RKO (cell line): ENCODE data around the gene GRK6.
"Not testable (repeated sequence)": the region's sequence is repeated elsewhere in the genome, so short reads cannot be mapped to it uniquely, and the experiment has no call there.

Source experiments
- DNase-seq: peaks from one replicate; pipeline ENCODE4 v3.0.0-alpha.2; 2016; ENCODE audit warnings: low spot score

Gene GRK6

DNA sequence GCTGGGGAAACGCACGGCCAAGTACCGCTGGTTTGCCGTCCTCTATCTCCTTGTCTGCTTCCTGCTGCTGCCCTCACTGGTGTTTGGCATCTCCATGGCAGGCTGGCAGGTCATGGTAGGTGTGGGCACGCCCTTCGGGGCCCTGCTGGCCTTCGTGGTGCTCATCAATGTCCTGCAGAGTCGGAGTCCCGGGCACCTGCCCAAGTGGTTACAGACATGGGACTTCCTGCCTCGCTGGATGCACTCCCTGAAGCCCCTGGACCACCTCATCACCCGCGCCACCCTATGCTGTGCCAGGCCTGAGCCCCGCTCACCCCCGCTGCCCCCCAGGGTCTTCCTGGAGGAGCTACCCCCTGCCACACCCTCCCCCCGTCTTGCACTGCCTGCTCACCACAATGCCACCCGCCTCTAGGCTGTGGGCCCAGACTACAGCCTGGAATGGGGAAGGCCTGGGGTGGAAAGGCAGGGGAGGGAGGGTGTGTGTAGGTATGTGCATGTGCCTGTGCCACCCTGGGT is 28.5 kb upstream of the GRK6 start:
- no peak for DNase-seq

DNA sequence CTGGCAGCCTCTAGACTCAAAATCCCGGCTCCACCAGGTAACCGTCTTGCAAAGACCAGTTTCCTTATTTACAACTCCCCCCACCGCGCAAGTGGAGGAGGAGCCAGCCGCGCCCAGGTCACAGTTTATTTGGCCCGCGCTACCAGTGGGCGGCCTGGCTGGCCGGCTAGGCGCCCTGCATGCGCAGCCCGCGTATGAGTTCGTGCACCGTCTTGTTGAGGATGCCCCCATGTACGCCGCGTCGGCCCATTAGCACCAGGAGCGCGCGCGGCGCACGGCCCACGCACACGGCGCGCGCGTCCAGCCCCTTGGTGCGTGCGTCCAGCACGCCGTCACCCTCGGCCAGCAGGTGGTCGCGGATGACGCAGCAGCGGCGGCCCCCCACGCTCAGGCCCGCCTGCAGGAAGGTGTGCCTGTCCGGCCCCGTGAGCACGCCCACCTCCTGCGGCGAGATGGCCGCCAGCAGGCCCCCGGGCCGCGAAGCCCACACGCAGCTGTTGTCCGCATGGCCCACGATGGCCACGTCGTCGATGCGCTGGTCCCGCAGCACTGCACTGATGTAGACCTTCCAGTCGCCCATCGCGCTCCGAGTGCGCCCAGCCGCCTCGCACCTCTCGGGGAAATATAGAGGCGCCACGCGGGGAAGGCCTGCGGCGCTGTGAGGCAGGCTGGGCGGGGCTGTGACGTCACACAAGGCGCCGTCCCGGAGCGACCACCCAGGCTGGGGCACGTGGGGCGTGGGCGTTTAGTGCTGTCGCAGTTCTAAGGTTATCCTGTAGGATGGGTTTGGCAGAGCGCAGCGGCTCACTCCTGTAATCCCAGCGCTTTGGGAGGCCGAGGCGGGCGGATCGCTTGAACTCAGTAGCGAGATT is 26.2 kb upstream of the GRK6 start, which contains the start of gene PFN3:
TSS of gene PFN3 (minus strand) at position 665 of the 872 bp plus-strand sequence. CDS start at position 580, 85 bp downstream.
- DNase-seq = no peak

DNA sequence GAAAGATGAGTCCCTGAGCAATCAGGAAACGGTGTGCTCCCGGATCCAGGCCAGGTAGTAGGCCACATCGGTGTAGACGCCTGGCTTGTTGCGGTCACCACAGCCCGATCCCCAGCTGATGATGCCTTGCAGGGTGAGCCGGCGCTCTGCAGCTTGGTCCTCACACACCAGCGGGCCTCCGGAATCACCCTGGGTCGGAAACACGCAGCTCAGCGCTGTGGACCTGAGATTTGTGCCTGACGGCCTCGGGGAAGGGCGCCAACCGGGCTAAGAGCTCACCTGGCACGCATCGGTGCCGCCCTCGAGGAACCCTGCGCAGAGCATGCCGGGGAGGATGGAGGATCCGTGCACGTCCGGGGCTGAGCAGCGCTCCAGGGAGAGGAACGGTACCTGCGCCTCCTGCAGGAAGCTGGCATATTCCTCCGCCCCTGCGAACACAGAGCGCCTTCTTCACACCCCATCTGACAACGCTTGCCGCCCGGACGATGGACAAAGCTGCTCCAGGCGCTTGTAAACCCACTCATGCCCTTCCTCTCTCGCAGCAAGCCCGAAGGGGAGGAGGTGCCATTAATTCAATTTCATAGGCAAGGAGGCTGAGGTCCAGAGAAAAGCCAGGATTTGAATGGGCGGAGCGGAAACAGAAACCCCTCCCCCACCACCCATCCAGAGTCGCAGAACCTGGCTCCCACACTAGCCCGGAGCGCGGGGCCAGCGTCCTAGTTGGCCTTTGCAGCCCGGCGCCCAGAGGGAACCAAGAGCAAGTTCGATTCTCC is 24.0 kb upstream of the GRK6 start:
- peak; percentile 64 for DNase-seq

DNA sequence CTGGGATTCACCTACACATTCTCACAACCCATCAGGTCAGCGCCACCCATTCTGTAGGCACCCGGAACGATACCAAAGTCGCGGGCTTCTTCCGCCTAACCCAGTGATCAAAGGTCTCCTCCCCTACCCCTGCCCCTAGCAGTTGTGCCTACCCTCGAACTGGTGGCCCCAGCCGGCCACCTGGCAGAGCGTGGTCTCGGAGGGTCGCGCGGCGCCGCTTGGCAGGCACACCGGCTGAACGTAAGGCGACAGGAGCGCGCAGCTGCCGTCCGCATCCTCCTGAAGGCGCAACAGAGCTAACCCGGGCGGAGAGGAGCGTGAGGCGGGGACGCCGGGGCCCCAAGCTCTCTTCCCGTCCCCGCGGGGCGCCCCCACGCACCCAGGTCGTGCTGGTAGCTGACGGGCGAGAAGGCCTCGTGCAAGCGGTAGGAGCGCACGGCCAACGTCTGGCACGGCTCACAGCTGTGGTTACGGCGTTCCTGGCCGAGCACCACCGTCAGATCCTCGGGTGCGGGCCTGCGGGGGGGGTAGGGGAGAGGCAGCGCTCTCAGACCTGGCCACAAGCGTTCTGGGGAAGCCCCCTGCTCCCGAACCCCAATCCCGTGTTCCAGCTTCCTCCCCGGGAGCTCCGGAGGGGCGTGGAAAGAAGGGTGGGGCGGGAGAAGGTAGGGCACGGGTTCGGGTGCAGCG is 23.2 kb upstream of the GRK6 start:
- DNase-seq = peak; percentile 68

DNA sequence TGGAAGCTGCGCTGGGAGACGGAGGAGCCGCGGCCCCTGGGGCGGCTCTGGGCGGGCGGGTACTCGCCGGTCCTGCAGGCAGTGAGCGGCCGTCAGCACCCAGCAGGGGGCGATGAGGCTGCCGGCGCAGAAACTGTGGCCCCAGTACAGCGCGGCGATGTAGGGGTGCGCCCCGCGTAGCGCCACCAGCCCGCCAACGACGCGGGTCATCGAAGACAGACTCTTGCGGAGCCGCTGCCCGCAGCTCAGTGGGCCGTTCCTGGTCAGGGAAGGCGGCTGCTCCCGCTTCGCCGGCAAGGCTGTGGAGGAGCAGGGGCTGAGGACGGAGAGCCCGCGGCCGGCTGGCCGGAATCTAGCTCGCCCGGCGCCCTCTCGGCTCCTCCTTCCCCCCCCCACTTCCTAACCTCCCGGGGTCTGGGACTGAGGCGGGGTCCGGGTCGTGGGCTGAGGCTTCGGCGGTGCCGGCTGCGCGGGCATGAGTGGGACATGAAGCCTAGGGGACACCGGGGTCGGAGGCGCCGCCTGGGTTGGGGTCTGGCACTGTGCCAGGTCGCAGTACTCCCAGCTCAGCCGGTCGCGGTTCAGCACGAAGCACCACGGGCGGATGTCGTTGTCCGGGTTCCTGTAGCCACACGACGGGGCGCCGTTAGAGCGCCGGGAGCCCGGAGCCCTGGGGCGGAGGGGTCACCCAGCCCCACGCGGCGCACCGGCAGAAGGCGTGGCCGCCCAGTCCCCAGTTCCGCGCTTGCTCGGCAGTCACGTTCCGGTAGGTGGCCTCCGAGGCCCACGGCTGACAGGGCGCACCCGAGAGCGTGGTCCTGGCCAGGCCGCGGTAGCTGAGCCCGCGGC is 22.5 kb upstream of the GRK6 start:
- peak; percentile 86 for DNase-seq

DNA sequence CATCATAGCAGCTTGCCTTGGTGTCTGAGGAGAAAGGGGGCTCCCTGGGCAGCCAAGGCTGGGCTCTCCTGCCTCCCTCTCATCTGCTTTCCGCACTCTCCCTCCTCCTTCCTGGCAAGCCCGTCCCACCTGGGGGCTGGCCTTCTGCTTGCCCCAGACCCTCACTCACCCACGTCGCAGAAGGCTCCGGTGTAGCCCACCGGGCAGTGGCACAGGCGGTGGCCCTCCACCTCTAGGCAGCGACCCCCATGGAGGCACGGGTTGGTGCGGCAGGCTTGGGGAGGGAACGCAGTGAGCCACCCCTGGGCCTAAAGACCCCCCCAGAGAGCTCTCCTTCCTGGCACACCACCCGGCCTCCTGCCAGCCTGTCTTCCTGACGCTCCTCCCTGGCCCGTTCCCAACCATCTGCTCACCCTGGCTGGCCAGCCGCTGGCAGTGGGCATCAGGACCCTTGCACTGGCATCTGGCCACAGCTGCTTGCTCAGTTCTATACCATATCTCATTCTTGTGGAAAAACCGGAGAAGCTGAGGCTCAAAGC is 21.8 kb upstream of the GRK6 start:
- DNase-seq = no peak

DNA sequence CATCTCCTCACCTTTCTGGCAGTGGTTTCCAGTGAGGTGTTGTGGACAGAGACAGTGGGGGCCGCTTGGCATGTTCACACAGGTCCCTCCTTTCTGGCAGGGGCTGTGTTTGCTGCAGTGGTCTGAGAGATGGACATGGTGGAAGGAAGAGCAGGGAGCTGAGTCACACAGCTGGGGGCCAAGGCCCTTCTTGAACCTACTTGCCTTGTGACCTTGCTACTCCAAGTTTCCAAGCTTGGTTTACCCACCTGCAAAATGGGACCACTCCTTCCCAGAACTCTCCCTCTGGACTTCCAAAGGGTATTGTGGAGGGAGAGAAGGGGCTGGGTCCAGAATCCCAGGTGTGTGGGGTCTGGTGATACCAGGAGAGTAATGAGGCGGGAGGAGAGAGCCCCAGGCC is 21.2 kb upstream of the GRK6 start:
- no peak for DNase-seq

DNA sequence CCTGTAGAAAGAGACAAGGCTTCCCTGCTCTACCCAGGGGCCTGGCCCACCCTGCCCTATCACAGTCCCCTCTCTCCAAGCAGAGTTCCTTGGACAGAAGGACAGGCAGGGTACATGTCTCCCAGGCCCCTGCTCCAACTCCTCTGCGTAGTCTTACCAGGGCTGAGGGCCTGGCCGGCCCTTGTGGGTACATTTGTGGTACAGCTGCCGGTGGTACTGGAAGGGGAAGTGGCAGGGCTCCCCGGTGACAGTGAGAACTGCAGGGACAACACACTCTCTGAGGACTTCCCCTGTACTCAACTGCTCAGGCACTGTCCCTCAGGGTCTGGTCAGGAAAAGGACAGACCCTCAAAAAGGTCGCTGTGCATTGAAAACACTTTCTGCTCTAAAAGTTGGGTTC is 20.7 kb upstream of the GRK6 start:
- no peak for DNase-seq

DNA sequence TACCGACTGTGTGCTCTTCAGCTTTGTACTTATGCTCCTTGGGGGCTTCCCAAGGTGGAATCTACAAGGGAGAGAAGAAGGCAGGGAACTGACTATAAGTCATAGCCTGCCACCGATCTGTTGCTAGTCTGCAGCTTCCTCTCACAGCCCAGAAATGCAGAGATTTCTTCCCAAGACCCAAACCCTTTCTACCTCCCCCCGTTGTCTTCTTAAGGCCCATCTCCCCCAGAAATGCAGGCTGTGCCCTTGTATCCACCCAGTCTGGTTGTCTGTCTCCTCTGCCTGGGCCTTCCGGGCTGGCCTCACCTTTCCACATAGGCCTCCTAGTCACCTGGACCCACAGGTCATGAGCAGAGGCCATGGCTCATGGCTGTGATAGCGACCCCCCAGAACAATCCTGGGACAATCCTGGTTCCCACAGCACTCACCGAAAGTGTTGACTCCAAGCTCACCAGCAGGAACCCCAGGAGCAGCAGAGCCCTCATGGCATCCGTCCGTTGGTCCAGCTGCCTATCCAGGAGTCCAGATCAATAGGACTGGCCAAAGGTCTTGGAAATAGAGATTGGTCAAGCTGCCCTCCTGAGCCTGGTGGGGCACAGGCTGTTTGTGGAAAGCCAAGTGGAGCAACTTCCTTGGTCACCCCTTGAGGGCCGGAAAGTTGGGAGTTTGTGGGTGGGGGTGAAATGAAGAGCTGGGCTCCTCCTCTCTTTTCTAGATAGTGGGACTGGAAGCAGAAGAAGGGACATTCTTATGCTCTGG is 17.3 kb upstream of the GRK6 start, which contains the start of gene F12:
TSS of gene F12 (minus strand) at position 522 of the 759 bp plus-strand sequence. CDS start at position 485, 37 bp downstream.
- no peak for DNase-seq

DNA sequence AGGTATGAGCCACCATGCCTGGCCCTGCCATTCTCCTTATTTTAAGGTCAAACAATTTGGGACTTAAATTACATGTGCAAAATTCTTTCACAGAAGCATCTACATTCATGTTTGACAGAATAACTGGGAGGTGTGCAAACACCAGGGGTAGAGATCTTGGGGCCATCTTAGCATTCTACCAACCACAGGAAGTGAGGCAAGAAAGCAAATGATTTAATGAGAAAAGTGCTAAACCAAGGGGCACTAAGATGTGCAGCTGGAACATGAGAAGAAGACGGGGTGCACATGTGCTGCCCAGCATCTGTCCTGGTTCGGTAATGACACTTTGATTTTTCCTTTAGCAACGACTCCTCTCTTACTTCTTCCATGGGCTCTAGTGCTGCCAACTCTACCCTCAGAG is 15.9 kb upstream of the GRK6 start:
- no peak for DNase-seq

DNA sequence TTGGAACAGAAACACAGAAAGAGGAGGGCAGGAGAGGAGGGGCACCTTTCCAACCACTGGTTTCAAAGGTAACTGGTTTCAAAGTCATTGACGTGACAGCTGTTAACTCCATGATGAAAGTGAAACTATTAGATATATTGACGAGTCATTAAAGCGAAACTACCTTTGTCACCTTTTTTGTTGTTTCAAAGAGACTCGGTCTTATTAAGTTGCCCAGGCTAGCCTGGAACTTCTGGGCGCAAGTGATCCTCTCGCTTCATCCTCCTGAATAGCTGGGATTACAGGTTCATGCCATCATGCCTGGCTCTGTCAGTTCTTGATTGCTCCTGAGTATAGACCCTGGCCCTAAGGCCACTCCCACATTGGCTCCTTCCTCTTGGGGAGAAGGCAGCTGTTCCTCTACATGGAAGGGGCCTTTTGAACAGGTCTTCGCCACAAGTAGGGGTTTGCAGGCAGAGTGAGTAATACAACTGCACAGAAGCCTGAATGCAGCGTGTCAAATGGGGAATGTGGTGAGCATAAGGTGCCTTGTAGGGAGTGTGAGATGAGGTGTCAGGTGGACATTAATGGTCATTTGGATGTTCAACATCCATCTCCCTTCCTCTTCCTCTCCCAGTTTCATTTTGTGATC is 13.8 kb upstream of the GRK6 start:
- no peak for DNase-seq

DNA sequence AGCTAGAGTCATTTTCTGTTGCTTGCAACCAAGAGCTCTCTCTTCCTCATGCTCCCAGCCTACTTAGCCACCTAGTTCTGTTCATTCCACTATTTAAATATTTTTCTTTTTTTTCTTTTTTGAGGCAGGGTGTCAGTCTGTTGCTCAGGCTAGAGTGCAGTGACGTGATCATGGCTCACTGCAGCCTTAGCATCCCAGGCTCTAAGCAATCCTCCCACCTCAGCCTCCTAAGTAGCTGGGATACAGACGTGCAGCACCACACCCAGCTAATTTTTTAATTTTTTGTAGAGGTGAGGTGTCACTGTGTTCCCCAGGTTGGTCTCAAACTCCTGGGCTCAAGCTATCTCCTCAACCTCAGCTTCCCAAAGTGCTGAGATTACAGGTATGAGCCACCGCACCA is 12.0 kb upstream of the GRK6 start:
- no peak for DNase-seq

DNA sequence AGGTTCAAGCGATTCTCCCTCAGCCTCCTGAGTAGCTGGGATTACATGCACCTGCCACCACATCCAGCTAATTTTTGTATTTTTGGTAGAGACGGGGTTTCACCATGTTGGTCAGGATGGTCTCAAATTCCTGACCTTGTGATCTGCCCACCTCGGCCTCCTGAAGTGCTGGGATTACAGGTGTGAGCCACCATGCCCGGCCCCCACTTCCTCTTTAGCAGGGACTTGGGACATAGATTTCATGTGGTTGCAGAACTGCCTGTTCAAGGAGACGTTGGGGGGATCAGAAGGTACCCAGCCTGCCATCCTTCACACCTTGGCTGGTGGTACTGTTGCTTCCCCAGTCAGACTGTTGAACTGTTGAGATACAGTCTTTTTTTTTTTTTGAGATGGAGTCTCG is 9.4 kb upstream of the GRK6 start:
- not testable (repeated sequence) for DNase-seq

DNA sequence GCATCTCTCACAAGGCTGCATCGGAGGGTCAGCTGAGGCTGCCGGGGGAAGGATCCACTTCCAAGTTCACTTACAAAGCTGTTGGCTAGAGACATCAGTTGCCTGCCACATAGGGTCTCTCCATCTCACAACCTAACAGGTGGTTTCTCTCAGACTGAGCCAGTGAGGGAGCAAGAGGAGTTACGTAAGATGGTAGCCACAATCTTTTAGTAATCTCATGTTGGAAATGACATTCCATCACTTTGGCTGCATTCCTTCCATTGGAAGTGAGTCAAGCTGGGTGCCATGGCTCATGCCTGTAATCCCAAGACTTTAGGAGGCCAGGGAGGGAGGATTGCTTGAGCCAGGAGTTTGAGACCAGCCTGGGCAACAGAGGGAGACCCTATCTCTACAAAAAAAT is 7.4 kb upstream of the GRK6 start:
- DNase-seq = no peak

DNA sequence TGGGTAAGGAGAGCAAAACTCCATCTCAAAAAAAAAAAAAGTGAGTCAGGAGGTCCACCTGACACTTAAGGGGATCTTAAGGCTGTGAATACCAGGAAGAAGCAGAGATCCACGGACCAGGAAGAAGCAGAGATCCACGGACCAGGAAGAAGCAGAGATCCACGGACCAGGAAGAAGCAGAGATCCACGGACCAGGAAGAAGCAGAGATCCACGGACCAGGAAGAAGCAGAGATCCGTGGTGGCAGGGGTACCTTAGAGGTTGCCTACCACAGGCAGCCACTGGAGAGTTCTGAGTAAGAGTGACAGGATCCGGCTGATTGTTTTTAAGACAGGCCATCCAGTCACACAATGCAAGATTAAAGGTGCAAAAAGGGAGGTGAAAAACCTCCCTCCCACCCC is 6.0 kb upstream of the GRK6 start:
- not testable (repeated sequence) for DNase-seq

DNA sequence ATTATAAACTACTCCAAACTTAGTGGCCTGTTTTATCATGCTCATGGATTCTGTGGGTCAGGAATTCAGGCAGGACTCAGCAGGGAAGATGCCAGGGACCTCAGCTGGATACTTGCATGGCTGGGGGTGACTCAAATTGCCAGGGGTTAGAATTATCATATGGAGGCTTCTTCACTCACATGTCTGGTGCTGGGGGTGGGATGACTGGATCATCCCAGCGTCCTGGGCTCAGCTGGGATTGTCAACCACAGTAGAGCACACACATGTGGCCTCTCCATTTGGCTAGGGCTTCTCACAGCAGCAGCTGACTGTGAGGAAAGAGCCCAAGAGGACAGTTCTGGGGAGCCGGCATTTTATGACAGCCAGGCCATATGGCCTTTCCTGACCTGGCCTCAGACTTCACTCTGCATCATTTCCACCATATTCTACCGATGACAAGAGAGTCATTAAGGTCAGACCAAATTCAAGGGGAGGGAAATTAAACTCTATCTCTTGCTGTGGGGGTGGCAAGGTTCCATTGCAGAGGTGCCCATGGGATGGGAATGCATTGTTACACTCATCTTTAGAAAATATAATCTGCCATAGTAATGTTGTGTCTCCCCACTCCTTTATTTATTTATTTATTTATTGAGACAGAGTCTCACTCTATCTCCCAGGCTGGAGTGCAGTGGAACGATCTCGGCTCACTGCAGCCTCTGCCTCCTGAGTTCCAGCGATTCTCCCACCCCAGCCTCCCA is 5.2 kb upstream of the GRK6 start:
- no peak for DNase-seq

DNA sequence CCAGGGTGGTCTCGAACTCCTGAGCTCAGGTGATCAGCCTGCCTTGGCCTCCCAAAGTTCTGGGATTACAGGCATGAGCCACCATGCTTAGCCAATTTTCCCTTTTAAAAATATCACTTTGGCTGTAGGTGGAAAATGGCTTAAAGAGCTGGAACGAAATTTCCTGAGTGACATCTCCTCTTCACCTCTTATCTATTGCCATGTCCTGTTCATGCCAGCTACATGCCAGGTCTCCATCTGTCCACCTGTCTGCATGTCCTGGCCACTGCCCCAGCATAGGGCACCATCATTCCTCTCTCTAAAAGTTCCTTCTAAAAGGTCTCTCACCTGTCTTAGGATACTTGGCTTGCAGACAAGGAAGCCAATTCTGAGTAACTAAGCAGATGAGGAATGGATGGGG is 2.8 kb upstream of the GRK6 start:
- no peak for DNase-seq

DNA sequence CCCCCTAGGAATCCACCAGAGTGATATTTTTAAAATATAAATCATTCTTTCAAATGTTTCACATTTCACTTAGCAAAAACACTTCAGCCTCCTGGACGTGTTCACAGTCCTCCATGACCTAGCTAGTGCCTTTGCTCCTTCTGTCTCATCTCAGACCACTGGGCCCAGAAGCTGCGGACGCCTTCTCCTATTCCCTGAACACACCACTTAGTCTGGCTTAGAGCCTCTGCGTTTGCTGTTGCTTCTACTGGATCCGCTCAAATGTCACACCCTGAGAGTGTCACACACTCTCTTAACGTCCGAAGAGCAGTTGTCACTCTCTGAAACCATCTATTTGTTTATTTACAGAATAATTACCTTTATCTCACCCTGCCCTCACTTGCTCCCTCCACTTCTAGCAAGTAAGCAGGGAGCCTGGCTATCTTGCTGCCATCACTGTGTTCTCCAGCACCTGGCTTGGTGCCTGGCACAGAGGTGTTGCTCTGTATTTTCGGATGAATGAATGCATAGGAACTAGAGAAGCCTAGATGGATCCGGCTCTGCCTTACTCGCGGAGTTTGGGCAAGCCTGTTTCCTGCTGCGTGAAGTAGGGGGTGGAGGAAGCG is 1.2 kb upstream of the GRK6 start:
- DNase-seq = no peak
